H4 (cell line): ENCODE results near the gene LCE2A. TPM values are rescaled to one million over a fixed set of nuclear protein-coding genes. Genes with fewer than 3 reads are reported as not detected.

ENCODE experiments used
- DNase-seq: peaks from one replicate; pipeline ENCODE4 v3.0.0-alpha.2; 2015; ENCODE audit warnings: low spot score
- total RNA-seq: library from RNA; depleted of rRNA; stranded (reverse); fragments of >200 nt; shearing (Covaris generic); gene quantifications from 2 replicates; pipeline ENCODE4 v1.2.3, GENCODE V29; 2014; rRNA removed

Gene LCE2A
- total RNA-seq, 1 experiment from 2014 or later = not detected

DNA sequence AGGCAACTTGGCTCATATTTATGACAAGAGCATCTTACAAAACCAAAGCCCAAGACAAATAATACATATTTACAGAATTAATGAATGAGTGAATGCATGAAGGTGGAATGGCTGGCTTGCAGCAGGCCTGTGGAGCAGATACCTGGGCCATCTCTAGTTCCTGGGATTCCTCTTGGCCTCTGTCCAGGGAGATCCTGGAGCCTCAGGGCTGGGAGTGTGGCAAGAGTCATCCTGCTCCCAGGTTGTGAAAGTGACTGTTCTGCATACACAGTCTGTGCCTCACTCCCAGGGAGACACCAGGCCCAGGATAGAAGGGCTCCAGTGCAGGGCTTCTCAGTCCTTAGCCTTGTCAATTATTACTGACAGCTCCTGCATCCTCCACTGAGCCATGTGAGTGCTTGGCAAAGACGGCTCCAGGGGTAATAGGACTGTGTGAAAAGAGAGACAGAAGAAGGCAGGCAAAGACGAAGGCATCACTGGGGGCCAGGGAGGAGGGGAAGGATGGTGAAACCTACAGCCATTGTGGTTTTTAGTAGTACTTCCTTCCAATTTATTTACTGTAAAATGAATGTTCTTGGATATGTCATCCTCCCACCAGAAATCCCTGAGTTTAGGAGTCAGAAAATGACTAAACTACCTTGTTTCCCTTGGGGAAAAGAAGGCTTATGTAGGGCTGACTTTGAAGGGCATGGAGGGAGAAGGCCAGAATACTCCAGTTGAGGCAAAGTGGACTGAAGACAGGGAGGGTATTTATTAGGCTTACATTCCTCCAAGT, 45.4 kb downstream of the LCE2A start:
- DNase-seq = no peak

DNA sequence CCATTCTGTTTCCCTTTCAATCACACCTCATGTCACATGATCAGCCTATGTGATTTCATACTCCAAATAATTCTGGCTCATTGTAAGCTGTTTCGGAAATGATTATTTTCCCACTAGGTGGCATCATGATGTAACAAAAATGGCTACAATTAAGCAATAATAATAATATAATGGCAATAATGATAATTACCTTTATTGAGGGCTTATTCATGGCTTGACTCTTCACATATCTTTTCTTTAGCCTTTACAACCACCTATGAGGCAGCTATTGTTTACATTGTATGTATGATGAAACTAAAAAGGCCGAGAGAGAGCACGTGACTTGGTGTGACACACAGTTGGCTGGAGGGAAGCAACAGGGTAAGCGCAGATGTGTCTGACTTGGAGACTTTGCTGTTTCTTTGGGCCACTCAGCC, 47.2 kb downstream of the LCE2A start:
- peak; percentile 56 for DNase-seq

DNA sequence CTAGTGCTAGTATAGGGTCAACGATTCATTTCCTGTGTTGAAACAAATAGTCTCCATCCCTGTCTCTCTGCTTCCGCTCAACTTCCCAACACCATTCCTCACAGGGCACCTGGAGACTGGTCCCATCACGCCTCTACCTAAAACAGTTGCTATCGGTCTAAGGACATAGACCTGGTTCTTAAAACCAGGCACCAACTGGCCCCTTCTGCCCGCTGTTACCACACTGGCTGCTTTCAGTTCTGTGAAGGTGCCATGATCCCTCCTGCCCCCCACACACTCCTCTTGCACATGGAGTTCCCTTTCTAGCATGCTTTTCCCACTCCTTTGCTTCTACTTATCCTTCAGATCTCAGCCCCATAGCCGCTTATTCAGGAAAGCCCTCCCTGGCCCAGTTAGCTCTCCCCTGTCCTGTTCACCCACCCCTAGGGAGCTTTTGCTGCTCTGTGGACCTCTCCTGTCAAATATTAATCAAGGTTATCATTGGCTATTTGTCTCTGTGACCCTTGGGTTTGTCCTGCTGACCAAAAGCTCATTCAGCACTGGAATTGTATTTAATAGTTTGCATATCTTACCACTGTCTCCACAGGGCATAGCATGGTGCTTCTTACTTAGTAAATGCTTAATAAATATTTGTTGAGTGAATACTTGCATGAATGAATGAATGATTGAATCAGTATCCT, 47.8 kb downstream of the LCE2A start:
- DNase-seq = no peak

DNA sequence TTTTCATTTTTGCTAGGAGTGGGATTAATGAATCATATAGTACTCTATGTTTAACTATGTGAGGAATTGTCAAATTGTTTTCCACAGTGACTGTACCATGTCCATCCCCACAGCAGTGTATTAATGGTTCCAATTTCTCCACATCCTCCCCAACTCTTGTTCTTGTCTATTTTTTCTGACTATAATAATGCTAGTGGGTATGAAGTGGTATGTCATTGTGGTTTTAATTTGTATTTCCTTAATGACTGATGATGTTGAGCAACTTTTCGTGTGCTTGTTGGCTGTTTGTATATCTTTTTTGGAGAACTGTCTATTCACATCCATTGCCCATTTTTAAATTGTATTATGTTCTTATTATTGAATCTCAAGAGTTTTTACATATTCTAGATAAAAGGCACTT, 49.7 kb downstream of the LCE2A start:
- DNase-seq = no peak

Other genes with a start within 250 kb of the LCE2A start
- gene LCE5A, start 187.5 kb upstream of the LCE2A start, total RNA-seq = not detected in 2 replicates
- not detected in 2 replicates for gene CRCT1, start 183.9 kb upstream of the LCE2A start, total RNA-seq
- gene LCE3E, start 131.6 kb upstream of the LCE2A start, total RNA-seq = not detected in 2 replicates
- not detected in 2 replicates for gene LCE3D, start 117.8 kb upstream of the LCE2A start, total RNA-seq
- gene LCE3C, start 98.1 kb upstream of the LCE2A start, total RNA-seq = not detected in 2 replicates
- gene LCE3B, start 84.5 kb upstream of the LCE2A start, total RNA-seq = not detected in 2 replicates
- not detected in 2 replicates for gene LCE3A, start 75.2 kb upstream of the LCE2A start, total RNA-seq
- gene LCE2D, start 35.0 kb upstream of the LCE2A start, total RNA-seq = not detected in 2 replicates
- not detected in 2 replicates for gene LCE2C, start 23.1 kb upstream of the LCE2A start, total RNA-seq
- gene LCE2B, start 12.2 kb upstream of the LCE2A start, total RNA-seq = not detected in 2 replicates
- gene LCE4A, start 9.8 kb downstream of the LCE2A start, total RNA-seq = not detected in 2 replicates
- gene KPRP, start 59.7 kb downstream of the LCE2A start, total RNA-seq = not detected in 2 replicates
- gene LCE1F, start 76.8 kb downstream of the LCE2A start, total RNA-seq = not detected in 2 replicates
- not detected in 2 replicates for gene LCE1E, start 87.9 kb downstream of the LCE2A start, total RNA-seq
- not detected in 2 replicates for gene LCE1D, start 98.4 kb downstream of the LCE2A start, total RNA-seq
- not detected in 2 replicates for gene LCE1C, start 108.3 kb downstream of the LCE2A start, total RNA-seq
- gene LCE1B, start 113.6 kb downstream of the LCE2A start, total RNA-seq = not detected in 2 replicates
- not detected in 2 replicates for gene LCE1A, start 129.1 kb downstream of the LCE2A start, total RNA-seq
- not detected in 2 replicates for gene LCE6A, start 144.5 kb downstream of the LCE2A start, total RNA-seq
- not detected in 2 replicates for gene LCE7A, start 161.7 kb downstream of the LCE2A start, total RNA-seq
- gene SMCP, start 180.0 kb downstream of the LCE2A start, total RNA-seq = not detected in 2 replicates
- gene IVL, start 210.2 kb downstream of the LCE2A start, total RNA-seq = not detected in 2 replicates
- not detected in 2 replicates for gene SPRR5, start 248.9 kb downstream of the LCE2A start, total RNA-seq